ENCODE data around the gene CMTM8.

The CMTM8 gene

DNA sequence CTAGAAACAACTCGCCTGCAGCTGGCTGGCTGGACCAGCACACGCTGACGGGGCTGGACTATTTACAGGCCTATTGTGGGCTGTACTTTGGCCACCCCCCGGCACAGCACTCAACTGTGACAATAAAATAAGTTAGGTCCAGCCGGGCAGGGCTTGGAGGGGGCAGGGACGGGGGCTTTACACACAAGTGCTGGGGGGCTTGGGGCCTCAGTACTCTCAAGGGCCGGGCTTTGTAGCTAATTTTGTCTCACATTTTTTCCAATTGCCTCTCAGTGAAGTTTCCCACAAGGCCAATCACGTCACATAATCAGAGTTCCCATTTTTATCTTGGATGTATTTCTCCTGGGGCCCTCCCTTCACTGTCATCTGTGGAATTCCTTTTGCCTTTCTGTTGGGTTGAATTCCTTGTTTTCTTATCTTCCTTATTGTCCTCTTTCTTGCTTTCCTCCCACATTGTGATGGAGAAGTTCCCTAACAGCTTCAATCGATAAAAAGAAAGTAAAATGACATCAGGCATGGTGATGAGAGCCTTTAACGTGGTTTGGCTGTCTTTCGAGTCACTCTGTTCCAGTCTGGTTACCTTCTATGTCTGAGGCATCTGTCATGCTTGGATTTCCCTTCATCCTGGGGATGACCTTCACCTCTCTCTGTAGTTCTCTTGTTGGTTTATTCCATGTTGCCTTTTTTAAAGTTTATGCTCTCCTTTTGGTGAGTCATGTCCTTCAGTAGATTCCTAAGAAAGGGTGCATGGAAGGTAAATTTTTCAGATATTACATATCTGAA, 109.1 kb downstream of the CMTM8 start:
- DNase-seq = no peak

- no peak for DNase-seq
Observed at GRCh38 chr3:32349184-32349583, 110.7 kb downstream of the CMTM8 start.

- DNase-seq = peak; percentile 22
Observed at GRCh38 chr3:32352563-32352962, 114.1 kb downstream of the CMTM8 start.

- no peak for DNase-seq
Observed at GRCh38 chr3:32353351-32353750, 114.9 kb downstream of the CMTM8 start.

DNA sequence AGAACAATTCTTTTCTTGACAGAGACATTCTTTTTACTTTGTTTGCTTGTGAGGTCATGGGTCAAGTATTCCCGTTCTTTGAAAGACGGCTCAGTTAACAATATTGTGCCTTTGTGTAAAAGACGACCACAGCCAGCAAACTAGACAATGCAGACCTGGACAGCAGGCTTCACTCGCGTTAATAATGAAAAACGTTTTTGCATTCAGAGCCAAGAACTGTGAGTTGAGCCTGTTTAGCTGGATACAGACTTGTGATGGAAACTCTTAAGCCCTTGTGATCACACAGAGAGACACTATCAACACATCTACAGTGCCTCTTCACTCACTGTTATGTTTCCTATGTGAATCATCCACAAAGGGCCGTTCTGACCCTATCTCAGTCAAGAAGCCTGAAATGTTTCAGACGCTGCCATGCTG, 115.9 kb downstream of the CMTM8 start:
- DNase-seq = peak; percentile 7

DNA sequence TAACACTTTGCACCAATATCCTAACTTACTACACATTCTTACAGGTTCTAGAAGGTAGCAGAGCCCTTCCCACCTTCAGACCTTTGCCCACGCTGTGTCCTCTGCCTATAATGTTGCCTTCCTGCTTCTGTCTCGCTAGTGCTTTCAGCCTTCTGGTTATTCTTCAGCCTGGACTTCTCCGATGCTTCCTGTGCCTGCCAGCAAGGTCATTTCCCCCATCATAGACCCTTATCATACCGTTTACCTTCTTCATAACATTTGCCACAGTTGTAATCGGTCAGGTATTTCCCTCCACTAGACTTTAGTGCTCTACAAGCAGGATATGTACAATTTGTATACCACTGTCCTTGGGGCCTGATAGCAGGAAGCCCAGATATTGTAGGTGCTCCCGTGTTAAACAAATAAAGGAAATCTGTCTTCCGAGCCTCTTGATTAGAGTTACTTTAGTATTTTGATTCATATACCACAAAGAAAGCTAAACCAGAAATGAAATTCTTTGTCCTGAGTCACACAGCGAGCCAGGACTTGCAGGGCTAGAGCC, 117.3 kb downstream of the CMTM8 start:
- no peak for DNase-seq

DNA sequence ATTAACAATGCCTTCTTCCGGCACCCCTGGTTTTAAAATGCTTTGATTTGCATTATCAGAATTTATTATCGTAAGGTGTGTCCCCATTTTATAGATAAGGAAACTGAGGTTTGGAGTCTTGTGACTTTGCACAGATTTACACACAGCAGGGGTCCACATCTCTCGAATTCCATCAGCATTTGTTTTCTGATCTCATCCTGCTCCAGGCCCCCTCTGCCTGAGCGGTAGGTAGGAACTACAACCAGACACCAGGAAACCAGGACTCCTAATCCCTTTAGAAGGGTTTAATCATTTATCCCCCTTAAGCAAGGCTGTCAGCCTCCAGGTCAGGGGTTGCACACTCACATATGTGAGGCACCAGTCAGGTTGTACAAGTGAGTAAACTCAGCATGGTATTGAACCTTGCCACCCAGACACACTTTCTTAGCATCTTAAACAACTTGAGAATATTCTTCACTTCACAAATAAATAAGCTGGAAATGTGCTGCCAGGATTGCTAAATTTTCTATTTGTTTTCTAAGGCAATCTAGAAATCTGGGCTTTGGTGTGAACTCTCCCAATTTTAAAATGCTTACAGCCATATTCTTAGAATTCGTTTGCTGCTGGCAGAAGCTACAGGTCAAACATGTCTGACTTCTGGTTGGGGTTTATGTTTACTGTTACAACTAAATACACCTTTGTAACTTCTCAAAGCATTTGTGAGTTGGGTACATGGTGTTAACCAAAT, 121.4 kb downstream of the CMTM8 start:
- no peak for DNase-seq

DNA sequence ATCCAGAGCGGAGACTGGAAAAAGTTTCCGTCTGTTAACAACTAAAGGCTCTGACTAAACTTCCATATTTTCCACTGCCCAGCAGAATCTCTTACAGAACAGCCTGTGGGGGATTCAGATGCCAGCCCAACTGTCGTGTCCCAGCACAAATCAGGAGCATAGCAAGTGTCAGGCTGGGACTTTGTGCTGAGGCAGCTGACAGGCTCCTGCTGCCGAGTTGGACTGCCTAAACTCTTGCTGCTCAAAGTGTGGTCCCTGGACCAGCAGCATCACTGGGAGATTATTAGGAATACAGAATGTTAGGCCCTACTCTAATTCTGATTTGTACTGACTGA, 122.0 kb downstream of the CMTM8 start:
- DNase-seq = no peak

- DNase-seq = no peak
Observed at GRCh38 chr3:32366638-32367397, 128.3 kb downstream of the CMTM8 start.

DNA sequence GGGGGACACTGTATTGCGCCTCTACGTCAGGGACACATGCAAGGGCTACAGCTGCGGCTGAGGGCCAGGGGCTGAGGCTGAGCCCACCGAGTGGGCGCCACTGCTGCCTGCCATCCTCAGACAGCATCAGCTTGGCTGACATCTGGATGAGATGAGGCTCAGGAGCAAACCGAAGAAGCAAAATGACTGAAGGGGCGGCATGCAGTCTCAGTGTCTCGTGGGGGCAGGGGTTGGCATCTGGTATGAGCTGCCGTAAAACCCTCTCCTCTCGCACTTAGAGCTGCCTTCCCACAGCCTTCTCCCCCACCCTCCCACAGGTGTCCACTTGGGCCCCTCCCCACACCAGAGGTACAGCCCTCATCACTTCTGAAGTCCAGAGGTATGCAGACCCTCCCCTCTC, 129.0 kb downstream of the CMTM8 start:
- no peak for DNase-seq

DNA sequence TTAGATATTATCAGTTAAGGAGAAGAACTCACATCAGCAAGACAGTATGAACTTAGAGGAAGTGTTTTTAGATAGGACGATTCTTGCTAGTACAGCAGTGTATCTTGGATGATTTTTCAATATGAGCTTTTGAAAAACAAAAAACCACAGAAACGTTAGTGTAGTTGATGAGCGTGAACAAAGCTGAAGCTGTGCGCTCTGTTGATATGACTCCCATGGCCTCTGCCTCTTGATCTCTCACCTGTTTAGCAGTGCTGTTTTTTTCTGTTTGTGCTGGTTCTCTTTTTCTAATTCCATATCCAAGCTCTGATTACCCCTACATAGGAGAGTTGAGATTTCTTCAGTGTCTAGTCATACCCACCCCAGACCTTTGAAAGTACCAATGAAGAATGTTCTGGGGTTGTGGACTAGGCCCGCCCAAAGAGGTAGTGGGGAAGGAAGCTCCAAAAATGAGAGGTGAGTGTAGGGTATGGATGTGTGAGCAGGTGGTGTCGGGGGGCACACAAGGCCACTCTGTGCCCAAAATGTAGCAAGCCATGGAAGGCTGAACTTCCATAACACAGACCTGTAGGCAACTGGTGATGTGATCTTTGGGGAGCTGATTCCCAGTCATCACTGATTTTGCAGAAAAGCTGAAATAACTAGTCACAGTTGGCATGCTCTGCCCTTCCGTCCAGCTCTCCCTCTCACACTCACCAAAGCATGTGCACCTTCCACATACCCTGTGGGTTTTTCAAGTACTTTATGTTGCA, 133.2 kb downstream of the CMTM8 start:
- peak; percentile 42 for DNase-seq

- no peak for DNase-seq
Observed at GRCh38 chr3:32372213-32372490, 133.7 kb downstream of the CMTM8 start.

DNA sequence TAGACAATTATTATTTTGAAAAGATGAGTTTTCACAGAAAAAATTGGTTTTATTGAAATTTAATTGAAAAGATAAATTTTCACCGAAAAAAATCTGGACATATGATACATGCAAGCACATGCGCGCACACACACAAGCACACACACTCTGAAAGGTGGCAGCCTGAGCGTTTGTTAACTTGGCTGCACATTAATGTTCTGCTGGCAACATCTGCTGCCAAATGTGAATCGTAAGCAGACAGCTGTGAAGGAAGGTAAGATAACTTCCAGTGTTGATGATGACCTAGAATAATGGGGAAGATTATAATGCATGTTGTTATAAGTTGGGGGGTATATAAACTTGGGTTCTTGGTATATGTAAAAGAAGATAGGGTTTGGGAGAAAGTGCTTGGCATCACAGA, 134.8 kb downstream of the CMTM8 start:
- DNase-seq = no peak

- DNase-seq = no peak
Observed at GRCh38 chr3:32373844-32374243, 135.4 kb downstream of the CMTM8 start.

DNA sequence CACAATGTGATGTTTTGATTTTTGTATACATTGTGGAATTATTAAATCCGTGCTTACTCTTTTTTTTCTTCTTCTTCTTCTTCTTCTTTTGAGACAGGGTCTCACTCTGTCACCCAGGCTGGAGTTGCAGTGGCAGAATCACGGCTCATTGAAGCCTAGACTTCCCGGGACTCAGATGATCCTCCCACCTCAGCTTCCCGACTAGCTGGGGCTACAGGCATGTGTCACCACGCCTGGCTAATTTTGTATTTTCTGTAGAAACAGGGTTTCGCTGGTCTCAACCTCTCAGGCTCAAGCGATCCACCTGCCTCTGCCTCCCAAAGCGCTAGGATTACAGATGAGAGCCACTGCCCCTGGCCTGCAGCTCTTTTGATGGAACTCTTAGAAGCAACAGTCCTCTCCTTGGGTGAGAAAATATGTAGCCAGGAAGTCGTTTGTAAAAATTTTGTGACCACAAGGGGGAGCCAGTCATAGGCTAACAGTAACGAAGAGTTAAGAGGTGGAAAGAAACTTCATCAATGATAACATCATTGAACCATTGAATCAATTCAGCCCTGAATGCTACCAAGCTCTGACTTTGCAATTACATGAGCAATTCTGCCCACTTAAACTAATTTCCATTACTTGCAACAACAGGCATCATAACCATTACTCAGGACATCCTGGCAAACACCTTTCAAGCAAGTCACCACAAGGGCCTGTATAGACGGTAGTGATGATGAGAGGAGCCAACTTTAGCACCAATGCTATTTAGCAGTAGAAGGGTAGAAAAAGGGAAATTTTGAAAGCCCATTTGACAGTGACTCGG, 136.5 kb downstream of the CMTM8 start:
- DNase-seq = peak; percentile 87

DNA sequence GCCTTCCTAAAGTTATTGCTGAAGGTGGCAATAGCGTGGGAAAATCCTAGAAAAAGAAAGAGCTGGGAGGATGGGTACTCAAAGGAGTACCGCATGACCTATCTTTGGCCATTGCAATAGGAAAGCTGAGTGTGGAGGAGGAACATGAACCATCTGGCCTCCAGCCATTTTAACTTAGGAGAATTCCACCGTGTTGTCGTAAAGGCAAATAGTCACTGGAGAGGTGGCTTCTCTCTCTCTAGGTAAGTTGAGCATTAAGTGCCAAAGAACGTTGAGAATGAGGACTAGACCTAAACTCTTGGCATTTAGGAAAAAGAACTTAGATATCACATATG, 137.1 kb downstream of the CMTM8 start:
- no peak for DNase-seq

DNA sequence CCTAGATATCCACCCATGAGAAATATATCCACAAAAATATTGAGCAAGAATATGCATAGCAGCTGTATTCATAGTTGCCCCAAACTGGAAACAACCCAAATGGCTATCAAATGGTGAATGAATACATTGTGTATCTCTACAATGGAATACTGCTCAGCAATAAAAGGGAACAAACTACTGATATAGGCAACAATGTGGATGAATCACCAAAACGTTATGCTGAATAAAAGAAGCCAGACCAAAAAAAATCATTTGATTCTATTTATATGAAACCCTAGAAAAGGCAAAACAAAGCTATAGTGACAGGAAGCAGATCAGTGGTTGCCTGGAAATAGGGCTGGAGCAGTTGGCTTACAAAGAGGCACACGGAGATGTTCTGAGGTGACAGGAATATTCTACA, 137.6 kb downstream of the CMTM8 start:
- no peak for DNase-seq

DNA sequence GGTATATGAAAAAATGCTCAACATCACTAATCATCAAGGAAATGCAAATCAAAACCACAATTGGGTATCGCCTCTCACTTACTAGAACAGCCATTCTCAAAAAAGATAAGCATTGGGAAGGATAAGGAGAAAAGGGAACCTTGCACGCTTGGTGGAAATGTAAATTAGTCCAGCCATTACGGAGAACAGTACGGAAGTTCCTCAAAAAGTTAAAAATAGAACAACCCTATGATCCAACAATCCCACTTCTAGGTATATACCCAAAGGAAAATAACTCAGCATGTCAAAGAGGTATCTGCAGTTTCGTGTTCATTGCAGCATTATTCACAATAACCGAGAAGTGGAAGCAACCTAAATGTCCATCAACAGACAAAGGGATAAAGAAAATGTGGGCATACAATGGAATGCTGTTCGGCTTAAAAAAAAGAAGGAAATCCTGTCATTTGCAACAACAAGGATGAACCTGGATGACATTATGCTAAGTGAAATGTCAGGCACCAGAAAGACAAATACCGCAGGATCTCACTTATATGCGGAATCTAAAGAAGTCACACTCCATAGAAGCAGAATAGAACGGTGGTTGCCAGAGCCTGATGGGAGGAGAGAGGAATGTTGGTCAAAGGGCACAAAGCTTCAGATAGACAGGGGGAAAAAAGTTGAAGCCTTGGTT, 141.5 kb downstream of the CMTM8 start:
- no peak for DNase-seq

- no peak for DNase-seq
Observed at GRCh38 chr3:32381922-32382321, 143.4 kb downstream of the CMTM8 start.

GRCh38 chr3:32383136-32383711, 144.7 kb downstream of the CMTM8 start:
- DNase-seq = peak; percentile 69

- peak; percentile 51 for DNase-seq
Observed at GRCh38 chr3:32384938-32385337, 146.5 kb downstream of the CMTM8 start.

All from hematopoietic multipotent progenitor cell treated with erythropoietin and hydrocortisone succinate and interleukin-3 and kit ligand, for 6 days (in vitro differentiated cells).